H1 (cell line): ENCODE measurements around the gene CLDN34. TPM values are rescaled to one million over a fixed set of nuclear protein-coding genes. Genes with fewer than 3 reads are reported as not detected.

ENCODE experiments used
- CHD2 ChIP-seq: IDR thresholded peaks from 2 replicates; pipeline ENCODE4 v1.6.1; 2012; ENCODE audit warnings: low read length, improper control_type of control experiment
- HDAC6 ChIP-seq: IDR thresholded peaks from one replicate; pipeline ENCODE4 v1.7.1; 2012; ENCODE audit warnings: low read depth, mild to moderate bottlenecking, inconsistent platforms, low read length, moderate library complexity
- POU5F1 ChIP-seq: IDR thresholded peaks from 2 replicates; pipeline ENCODE4 v1.6.1; 2011; ENCODE audit warnings: low read depth, mild to moderate bottlenecking, low read length, moderate library complexity
- RFX5 ChIP-seq: IDR thresholded peaks from 2 replicates; pipeline ENCODE4 v1.6.1; 2011; ENCODE audit warnings: low read depth, low read length, improper control_type of control experiment, borderline replicate concordance
- SP4 ChIP-seq: IDR thresholded peaks from 2 replicates; pipeline ENCODE4 v1.6.1; 2012; ENCODE audit warnings: low read length, inconsistent platforms
- TCF12 ChIP-seq: IDR thresholded peaks from 2 replicates; pipeline ENCODE4 v1.6.1; 2011; ENCODE audit warnings: low read depth, mild to moderate bottlenecking, low read length
- polyA plus RNA-seq, 7 experiments: library from polyadenylated mRNA; depleted of rRNA in 3 of 7; stranded (reverse) in 5 of 7; unstranded in 2 of 7; fragments of >200 nt in 5 of 7; fragments of 200-250 nt in 2 of 7; gene quantifications; 1 replicate in 5 of 7; 2 replicates in 1 of 7; 4 replicates in 1 of 7; pipeline versions ENCODE4 v1.2.1 to v1.2.3, GENCODE V29; 2011 to 2013; ENCODE audit warnings: missing spikeins in 2 of 7, mixed read lengths in 2 of 7
- total RNA-seq: library from RNA; stranded (reverse); fragmentation: NEBNext Ultra II Directional; extraction: Animal tissue kit (Norgen Biotek cat#: 25700); gene quantifications from 2 replicates; pipeline ENCODE4 v1.2.1, GENCODE V29; 2021
- TF ChIP-seq, protein P1 (sequence below): fragments of 300-600 bp; sonication (generic); IDR thresholded peaks from 2 replicates; pipeline ENCODE4 v1.7.1; 2012; ENCODE audit warnings: low read length, moderate library complexity, mild to moderate bottlenecking, inconsistent platforms; ENCODE audit not compliant: insufficient replicate concordance
- TF ChIP-seq, protein P2 (sequence below), 3 experiments: IDR thresholded peaks; 1 replicate in 2 of 3; 2 replicates in 1 of 3; pipeline versions ENCODE4 v1.5.1 to v1.6.1; 2011; ENCODE audit warnings: low read length in 3 of 3, mild to moderate bottlenecking in 3 of 3, inconsistent platforms in 2 of 3, low read depth in 1 of 3, moderate library complexity in 1 of 3; ENCODE audit not compliant: insufficient read depth in 1 of 3; ENCODE audit errors: control extremely low read depth in 1 of 3
- TF ChIP-seq, protein P3 (sequence below): IDR thresholded peaks from 2 replicates; pipeline ENCODE4 v1.6.1; 2011; ENCODE audit warnings: low read depth, mild to moderate bottlenecking, low read length; ENCODE audit not compliant: insufficient read depth

Gene CLDN34
- total and polyA plus RNA-seq, 2 of the 8 experiments (the other 6 are each of a cell fraction or from before 2014, with no cell fraction given), result 0.26 to 0.50 TPM

DNA sequence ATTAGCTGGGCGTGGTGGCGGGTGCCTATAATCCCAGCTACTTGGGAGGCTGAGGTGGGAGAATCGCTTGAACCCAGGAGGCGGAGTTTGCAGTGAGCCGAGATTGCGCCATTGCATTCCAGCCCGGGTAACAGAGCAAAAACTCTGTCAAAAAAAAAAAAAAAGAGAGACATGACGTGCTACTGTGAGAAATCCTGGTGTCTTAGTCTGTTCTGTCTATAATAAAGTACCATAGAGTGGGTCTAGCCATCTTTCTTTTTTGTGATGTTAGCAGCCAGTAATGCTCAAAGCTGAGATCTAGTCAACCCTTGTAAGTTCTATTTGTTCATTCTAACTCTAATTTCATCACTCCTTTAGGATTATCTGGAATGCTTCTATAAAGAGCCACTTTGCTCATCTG is 38.9 kb downstream of the CLDN34 start (continued):
- TF ChIP-seq, protein P1, sequence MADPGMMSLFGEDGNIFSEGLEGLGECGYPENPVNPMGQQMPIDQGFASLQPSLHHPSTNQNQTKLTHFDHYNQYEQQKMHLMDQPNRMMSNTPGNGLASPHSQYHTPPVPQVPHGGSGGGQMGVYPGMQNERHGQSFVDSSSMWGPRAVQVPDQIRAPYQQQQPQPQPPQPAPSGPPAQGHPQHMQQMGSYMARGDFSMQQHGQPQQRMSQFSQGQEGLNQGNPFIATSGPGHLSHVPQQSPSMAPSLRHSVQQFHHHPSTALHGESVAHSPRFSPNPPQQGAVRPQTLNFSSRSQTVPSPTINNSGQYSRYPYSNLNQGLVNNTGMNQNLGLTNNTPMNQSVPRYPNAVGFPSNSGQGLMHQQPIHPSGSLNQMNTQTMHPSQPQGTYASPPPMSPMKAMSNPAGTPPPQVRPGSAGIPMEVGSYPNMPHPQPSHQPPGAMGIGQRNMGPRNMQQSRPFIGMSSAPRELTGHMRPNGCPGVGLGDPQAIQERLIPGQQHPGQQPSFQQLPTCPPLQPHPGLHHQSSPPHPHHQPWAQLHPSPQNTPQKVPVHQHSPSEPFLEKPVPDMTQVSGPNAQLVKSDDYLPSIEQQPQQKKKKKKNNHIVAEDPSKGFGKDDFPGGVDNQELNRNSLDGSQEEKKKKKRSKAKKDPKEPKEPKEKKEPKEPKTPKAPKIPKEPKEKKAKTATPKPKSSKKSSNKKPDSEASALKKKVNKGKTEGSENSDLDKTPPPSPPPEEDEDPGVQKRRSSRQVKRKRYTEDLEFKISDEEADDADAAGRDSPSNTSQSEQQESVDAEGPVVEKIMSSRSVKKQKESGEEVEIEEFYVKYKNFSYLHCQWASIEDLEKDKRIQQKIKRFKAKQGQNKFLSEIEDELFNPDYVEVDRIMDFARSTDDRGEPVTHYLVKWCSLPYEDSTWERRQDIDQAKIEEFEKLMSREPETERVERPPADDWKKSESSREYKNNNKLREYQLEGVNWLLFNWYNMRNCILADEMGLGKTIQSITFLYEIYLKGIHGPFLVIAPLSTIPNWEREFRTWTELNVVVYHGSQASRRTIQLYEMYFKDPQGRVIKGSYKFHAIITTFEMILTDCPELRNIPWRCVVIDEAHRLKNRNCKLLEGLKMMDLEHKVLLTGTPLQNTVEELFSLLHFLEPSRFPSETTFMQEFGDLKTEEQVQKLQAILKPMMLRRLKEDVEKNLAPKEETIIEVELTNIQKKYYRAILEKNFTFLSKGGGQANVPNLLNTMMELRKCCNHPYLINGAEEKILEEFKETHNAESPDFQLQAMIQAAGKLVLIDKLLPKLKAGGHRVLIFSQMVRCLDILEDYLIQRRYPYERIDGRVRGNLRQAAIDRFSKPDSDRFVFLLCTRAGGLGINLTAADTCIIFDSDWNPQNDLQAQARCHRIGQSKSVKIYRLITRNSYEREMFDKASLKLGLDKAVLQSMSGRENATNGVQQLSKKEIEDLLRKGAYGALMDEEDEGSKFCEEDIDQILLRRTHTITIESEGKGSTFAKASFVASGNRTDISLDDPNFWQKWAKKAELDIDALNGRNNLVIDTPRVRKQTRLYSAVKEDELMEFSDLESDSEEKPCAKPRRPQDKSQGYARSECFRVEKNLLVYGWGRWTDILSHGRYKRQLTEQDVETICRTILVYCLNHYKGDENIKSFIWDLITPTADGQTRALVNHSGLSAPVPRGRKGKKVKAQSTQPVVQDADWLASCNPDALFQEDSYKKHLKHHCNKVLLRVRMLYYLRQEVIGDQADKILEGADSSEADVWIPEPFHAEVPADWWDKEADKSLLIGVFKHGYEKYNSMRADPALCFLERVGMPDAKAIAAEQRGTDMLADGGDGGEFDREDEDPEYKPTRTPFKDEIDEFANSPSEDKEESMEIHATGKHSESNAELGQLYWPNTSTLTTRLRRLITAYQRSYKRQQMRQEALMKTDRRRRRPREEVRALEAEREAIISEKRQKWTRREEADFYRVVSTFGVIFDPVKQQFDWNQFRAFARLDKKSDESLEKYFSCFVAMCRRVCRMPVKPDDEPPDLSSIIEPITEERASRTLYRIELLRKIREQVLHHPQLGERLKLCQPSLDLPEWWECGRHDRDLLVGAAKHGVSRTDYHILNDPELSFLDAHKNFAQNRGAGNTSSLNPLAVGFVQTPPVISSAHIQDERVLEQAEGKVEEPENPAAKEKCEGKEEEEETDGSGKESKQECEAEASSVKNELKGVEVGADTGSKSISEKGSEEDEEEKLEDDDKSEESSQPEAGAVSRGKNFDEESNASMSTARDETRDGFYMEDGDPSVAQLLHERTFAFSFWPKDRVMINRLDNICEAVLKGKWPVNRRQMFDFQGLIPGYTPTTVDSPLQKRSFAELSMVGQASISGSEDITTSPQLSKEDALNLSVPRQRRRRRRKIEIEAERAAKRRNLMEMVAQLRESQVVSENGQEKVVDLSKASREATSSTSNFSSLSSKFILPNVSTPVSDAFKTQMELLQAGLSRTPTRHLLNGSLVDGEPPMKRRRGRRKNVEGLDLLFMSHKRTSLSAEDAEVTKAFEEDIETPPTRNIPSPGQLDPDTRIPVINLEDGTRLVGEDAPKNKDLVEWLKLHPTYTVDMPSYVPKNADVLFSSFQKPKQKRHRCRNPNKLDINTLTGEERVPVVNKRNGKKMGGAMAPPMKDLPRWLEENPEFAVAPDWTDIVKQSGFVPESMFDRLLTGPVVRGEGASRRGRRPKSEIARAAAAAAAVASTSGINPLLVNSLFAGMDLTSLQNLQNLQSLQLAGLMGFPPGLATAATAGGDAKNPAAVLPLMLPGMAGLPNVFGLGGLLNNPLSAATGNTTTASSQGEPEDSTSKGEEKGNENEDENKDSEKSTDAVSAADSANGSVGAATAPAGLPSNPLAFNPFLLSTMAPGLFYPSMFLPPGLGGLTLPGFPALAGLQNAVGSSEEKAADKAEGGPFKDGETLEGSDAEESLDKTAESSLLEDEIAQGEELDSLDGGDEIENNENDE, result no peak
- TF ChIP-seq, protein P2, sequence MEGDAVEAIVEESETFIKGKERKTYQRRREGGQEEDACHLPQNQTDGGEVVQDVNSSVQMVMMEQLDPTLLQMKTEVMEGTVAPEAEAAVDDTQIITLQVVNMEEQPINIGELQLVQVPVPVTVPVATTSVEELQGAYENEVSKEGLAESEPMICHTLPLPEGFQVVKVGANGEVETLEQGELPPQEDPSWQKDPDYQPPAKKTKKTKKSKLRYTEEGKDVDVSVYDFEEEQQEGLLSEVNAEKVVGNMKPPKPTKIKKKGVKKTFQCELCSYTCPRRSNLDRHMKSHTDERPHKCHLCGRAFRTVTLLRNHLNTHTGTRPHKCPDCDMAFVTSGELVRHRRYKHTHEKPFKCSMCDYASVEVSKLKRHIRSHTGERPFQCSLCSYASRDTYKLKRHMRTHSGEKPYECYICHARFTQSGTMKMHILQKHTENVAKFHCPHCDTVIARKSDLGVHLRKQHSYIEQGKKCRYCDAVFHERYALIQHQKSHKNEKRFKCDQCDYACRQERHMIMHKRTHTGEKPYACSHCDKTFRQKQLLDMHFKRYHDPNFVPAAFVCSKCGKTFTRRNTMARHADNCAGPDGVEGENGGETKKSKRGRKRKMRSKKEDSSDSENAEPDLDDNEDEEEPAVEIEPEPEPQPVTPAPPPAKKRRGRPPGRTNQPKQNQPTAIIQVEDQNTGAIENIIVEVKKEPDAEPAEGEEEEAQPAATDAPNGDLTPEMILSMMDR (IDR thresholded peaks at IDR 0.05; ENCODE audit: control extremely low read depth in 1 of 3, insufficient read depth in 1 of 3, low read depth in 1 of 3, low read length in 3 of 3), result no peak
- TF ChIP-seq CHD2 (no peak), SP4 (no peak), RFX5 (no peak), TCF12 (no peak), HDAC6 (no peak), POU5F1 (no peak)
- TF ChIP-seq, protein P3, sequence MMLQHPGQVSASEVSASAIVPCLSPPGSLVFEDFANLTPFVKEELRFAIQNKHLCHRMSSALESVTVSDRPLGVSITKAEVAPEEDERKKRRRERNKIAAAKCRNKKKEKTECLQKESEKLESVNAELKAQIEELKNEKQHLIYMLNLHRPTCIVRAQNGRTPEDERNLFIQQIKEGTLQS, result no peak
